SH-SY5Y (cell line): ENCODE measurements around the gene DPH6.

Source experiments
- GATA2 ChIP-seq: IDR thresholded peaks from 2 replicates; pipeline ENCODE4 v1.6.1; 2011; ENCODE audit warnings: mild to moderate bottlenecking, low read depth, low read length
- GATA3 ChIP-seq: IDR thresholded peaks from 2 replicates; pipeline ENCODE4 v1.6.1; 2011; ENCODE audit warnings: low read depth, mild to moderate bottlenecking, low read length, moderate library complexity

The DPH6 gene

DNA sequence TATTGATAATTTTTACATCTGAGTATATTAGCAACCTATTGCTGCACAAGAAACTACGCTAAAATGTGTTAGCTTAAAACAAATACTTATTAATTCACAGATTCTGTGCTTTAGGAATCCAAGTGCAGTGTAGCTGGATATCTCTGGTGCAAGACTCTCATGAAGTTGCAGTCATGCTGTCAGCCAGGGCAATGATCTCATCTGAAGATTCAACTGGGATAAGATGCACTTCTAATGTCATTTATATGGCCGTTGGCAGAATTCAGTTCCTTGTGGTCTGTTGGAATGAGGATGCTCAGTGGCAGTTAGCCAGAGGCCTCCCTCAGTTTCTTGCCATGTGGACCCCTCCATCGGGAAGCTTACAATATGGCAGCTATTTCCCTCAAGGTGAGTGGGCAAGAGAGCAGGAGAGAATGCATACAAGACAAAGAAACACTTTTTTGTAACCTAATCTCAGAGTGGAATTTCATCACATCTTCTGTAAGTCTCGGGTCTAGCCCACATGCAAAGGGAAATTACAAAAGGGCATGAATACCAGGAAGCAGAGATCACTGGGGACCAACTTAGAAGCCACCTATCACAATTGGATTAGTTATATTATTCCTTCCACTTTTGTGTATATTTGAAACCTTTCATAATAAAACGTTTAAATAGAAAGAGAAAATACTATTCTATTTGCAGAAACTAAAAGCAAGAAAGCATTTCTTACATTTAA is 61.6 kb downstream of the DPH6 start:
- TF ChIP-seq GATA2 = no peak

DNA sequence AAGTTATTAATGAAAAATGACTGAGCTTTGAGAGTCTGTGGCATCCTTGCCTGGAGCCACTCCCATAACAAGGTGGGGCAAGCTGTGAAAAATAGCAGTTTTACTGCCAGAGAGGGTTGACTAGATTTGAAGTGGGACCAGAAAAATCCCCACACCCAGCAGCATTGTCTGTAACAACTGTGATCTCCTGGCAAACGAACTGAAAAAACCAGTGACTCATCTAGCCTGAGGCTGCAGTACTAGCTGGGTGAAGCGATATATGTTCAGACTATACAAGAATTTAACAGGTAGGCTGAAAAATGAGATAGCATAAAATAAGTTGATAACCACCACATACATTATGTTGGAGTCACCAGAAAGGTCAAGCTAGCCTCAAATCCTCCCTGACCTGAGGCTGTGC is 64.0 kb downstream of the DPH6 start:
- TF ChIP-seq GATA3 (no peak), GATA2 (no peak)

DNA sequence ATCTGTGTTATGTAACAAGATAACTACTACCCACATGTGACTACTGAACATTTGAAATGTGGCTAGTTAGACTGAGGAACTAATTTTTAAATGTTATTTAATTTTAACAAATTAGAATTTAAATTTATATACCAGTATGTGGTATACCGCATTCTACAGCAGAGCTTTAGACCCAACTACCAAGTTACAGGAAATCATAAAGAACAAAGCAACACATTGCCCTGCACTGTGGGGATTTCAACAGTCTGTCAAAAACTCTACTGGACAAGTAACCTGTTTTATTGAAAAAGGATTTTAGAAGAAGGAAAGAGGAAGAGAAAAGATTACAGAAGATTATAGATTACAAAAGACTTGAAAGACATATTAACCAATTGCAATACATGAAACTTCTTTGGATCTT is 64.9 kb downstream of the DPH6 start:
- TF ChIP-seq GATA2 (no peak), GATA3 (no peak)

DNA sequence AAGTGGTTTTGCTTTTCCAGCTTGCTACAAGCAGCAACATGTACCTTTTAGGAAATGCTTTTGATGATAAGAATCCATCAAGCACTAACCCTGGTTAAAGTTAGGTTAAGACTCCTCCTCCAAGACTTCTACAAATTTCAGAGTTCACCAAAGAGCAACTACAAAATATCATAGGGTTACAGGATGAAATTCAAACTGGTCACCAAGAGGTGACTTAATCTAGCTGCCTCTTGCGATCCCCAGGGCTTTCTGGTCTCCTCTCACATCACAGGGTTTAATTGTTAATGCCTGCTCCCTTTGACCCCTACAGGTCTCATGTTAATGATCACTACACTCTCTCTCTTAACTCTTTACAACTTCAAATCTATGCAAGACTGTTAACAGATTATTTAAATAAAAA is 66.5 kb downstream of the DPH6 start:
- TF ChIP-seq GATA3 (no peak), GATA2 (no peak)

DNA sequence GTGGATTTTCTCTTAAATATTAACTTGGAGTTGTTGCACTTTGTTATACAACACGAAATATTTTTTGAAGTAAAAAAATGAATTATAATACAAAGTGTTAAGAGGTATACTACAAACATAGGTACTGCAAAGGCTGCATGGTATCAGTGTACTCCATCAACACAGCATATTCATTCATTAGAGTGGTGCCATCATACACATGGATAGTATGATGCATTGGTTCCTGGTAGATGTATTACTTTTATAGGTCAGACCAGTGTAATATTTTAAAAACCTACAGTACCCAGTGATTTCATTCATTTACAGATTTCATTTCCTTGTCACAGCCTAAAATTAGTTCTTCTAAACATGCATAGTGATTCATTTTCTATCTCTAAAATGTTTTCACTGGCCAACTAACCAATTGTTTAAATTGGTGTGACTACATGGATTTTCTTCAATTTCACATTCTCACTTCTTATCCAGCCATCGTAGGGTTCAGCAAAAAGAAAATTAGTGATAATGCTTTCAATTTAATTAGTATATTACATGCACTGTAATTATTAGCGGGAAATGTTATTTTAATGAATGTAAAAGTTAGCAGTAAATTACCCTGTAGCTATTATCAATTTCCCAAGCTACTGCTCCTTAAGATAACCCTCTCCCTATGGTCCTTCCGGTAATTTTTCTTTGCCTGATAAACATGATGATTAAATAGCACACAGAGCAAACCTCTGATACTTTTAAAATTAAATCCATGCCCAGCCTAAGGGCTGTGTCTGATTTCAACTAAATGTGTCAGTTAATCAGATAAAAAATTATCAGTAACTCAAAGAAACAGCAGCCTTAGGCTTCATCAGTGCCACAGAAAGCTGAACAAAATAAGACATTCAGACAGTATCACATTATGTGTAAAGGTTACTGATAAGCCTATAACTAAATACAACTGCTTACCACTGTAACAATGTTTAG is 68.4 kb downstream of the DPH6 start:
- TF ChIP-seq GATA3 = peak; percentile 87
- TF ChIP-seq GATA2 = peak; percentile 65

DNA sequence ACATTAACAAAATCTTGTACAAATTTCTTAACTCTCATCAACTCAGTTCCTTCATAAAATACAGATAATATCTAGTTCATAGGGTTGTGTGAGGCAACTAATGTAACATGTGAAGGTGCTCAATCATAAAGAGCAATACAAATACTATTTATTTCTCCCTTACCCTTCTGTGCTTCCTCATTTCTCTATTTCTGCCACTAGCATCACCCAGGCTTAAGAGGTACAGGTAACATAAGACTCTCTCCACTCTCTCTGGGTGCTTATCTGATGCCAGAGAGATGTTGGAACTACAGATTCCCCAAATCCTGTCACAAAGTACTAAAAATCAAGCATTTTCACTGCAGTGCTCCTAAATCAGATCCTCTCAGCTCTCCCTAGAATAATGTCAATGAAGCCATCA is 74.9 kb downstream of the DPH6 start:
- TF ChIP-seq GATA3 (no peak), GATA2 (no peak)

DNA sequence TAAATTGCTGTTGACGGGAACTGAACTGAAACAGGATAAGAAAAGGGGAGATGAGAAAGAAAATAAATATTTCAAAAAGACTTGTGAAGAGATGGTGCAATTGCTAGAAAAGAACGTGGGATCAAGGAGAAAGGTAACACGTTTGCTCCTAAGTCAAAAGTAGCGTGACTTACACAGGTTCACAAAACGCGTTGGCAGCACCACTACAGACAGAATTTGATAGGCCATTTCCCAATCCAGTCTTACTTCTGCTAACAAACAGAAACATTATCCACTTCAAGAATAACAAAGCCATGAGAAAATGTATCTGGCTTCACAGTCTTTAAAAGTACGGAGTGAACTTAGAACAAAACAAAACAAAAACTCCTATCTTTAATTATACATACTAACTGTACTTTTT is 75.5 kb downstream of the DPH6 start:
- TF ChIP-seq GATA3 = no peak
- TF ChIP-seq GATA2 = no peak

DNA sequence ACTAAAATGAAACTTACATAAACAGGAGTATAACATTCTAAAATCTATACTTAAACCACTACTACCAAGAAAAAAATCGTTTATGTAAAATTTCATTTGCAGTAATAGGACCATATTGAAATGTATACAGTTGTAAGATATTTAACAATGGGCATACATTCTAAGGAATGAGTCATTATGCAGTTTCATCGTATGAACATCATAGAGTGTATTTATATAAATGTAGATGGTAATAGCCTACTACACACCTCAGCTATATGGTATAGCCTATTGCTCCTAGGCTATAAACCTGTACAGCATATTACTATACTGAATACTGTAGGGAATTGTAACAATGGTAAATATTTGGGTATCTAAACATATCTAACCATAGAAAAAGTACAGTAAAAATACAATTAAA is 79.5 kb downstream of the DPH6 start:
- no peak for TF ChIP-seq GATA2
- no peak for TF ChIP-seq GATA3

DNA sequence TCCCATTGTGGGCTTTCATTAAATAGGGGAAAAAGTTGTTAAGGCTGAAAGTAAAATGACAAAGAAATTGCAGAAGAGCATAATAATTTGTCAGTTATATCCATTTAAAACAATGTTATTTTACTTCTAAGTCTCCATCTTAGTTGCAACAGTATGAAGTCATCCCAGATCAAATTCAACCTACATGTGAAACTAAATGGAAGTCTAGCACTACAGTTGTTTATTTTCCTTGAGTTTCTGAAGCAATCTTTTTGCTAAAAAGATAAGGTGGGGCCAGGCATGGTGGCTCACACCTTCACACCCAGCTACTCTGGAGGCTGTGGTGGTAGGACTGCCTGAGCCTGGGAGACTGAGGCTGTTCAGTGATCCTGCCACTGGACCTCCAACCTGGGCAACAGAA is 80.2 kb downstream of the DPH6 start:
- no peak for TF ChIP-seq GATA2
- no peak for TF ChIP-seq GATA3

DNA sequence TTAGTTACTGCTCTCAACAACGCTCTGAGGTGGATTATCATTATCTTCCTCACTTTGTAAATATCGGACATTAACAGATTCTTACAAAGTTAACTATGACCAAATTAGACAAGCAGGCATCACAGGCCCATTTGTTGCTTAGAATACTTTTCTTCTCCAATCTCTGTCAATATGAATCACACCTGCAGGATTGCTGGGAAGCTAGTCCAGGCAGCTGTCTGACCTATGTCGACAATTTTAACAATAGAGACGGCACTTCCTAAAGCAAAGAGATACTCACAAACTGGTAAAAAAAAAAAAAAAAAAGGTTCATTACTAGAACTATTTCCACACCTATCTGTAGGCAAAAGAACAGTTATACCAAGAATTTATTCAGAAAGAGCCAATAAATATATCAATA is 85.3 kb downstream of the DPH6 start:
- no peak for TF ChIP-seq GATA2
- no peak for TF ChIP-seq GATA3

DNA sequence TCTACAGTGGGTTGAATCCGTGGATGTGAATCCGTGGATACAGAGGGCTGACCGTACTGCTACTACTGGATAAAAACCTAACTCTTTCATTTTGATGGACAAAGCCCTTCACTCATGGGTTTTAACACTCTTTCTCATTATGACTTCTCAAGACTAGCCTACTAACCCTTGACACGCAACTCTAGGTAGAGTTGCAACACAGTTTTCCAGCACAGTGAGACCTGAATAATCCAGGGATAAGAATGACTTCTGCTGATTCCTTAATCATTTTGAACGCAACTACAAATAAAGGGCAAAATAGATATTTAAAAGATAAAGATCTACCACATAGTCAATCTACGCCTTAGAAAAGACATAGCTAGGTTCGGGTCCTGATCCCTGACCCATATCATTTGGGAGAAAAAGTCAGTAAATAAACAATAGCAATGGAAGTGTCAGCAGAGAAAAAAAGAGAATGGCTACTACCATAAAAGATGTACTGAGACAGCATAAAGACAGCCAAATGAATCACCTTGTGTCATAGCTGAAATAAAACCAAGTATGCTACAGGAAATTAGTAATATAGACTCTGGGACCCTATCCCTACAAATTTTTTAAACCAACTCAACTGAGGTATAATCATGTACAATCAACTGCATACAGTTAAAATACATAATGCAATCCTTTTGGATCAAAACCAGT is 87.6 kb downstream of the DPH6 start:
- TF ChIP-seq GATA2 (no peak), GATA3 (no peak)

DNA sequence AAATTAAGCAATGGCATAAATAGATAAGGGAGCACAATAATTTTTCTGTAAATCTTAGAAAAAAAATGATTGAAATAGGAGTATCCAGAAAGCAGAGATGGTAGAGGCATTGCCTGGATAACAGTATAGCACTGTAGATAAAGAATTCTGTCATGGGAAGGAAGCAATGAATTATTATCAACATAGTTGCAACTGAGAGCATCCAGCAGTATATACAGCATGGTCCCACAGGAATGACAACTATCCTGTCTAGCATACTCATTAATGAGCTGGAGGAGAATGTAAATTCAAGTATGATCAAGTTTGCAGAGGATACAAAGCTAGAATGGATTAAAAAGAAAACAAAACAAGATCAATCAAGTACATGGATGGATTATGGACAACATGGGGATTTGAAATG is 90.8 kb downstream of the DPH6 start:
- no peak for TF ChIP-seq GATA2
- no peak for TF ChIP-seq GATA3

DNA sequence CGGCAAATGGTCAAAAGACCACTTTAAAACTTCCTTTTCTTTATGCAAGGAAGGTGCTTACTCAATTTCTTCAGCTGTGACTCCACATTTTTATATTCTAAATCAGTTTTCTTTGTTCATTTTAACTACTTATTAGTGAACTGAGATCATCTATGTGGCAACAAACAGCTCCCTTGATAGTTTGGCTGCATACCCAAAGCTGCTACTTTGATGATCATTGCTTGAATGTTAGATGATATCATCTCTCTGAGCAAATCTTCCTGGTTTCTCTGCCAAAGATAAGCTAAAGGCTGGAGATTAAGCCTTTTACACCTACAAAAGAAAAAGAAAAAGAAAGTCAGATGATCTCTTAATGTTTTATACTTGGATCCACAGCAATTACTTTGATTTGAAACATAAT is 95.5 kb downstream of the DPH6 start:
- TF ChIP-seq GATA3 (no peak), GATA2 (no peak)

DNA sequence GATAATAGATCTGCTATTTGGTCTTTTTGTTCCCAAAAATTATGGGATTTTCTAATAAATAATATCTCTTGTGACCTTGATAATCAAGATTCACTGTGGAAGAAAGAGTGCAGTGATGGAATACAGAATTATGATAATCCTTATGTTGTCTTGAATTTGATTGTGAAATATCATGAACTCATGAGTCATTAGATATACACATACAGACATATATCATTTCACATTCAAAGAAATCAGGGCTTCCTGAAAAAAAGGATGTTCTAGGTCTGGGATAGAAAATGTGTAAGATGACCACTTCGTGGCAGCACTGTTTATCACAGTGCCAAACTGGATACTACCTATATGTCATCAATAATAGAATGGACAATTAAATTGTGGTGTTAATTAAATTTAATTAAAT is 97.7 kb downstream of the DPH6 start:
- TF ChIP-seq GATA2 (no peak), GATA3 (no peak)
